ENCODE results near the gene AKAP10.
"Not testable (repeated sequence)": the region's sequence is repeated elsewhere in the genome, so short reads cannot be mapped to it uniquely, and the experiment has no call there.

The AKAP10 gene

DNA sequence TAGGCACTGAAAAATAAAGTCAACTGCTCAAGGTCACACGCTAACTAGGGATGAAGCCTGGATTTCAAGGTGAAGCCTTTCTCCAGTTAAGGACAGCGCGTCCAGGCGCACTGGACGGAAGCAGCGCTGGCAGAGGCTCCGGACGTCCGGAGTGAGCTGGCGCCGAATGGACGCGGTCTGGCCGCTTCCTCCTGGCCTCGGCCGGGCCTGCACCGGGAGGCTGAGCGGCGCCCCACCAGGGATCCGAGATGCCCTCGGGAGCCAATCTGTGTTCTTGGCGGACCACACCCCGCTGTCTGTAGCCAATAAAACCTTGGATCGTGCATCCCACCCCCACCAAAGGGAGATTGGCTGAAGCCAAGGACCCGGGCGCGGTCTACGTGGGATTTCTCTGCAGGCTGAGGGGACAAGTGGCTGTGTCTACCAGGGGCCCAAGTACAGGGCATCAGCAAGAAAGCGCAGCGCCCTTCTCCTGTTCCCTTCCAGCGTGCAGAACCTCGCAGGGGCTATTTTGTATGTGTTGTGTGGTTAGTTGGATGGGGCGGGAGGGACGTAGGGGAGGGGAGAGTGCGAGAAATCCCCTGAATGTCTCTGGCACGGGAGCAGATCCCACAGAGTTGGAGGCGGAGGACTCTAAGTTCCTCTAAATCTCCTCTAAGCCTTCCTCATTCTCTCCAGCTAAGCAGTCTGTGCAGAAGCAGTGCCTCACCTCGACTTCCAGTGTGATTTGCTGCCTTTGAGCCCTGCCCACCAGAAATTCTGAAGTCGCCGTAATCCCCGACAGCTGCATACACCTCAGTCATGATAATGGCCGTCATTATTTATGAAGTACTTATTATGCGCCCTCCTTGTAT, 2.5 kb upstream of the AKAP10 start:
- DNase-seq, result no peak

DNA sequence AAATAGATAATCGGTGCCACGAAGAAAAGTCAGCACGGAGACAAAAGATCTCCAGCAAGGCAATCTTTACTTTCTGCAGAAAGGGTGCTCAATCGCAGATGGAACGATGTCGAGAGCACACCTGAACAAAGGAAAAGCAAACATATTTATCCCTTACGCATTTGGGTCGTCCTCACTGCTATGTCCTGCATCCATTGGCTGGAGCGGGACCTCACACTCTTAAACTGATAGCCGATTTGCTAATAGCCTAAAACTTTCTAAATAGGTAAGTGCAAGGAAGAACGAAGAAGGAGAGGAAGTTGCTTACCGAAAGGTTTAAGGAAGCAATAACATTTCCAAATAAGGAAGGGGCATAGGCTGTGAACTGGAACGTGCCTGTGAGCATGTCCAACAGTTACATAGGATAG, 1.2 kb upstream of the AKAP10 start:
- DNase-seq, result no peak

DNA sequence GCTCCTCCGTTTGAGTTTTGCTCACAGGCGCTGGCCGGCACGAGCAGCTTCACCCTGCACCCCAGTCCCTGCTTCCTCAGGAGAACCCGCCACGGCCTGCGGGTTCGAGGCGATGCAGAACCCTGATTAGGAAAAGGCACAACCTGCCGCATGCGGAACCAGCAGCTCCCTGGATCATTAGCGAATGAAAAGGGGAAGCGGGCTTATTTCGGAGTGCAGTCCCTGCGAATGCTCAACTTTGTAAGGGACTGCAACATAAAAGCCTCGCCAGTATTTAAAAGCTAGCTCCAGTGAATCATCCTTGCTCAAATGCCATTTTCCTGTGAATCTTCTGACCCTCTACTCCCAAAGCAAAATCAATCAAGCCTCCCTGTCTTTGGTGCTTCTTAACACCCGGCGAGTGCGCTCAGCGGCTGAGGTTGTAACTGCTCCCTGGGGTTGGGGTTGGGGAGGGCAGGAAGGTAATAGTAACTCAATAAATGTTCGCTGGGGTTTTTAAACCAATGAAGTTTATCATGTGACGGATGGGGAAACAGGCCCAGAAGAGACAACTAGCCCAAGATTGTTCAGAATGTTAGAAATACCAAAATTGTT, 678 bp upstream of the AKAP10 start:
- no peak for DNase-seq

DNA sequence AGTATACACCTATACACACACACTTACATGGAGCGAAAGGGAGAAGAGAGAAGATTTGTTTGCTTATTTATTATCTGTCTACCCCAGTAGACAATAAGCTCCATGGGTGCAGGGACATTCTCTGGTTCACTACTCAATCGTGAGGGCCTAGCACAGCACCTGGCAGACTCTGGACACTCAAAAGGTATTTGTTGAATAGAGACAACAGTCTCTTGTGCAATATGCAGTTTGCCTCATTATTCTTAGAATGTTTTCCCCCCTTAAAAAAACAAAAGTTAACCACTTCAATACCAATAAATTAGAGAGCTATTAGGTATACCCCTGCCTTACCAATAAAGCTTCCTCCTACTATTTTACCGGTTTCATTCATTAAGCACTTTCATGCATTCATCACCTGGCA, 2.0 kb downstream of the AKAP10 start:
- DNase-seq, result no peak

DNA sequence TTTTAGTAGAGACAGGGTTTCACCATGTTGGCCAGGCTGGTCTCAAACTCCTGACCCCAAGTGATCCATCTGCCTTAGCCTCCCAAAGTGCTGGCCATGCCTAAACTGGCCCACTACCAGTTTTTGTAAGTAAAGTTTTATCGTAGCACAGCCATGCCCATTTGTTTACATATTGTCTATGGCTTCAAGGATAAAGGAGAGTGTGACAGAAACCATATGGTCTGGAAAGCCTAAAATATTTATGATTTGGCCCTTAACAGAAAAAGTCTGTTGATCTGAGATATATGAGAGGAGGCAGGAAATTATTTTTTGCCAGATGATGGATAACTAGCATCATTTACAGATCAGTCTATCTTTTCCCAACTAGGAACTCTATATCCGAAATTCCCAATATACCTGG, 4.5 kb downstream of the AKAP10 start:
- DNase-seq, result no peak

DNA sequence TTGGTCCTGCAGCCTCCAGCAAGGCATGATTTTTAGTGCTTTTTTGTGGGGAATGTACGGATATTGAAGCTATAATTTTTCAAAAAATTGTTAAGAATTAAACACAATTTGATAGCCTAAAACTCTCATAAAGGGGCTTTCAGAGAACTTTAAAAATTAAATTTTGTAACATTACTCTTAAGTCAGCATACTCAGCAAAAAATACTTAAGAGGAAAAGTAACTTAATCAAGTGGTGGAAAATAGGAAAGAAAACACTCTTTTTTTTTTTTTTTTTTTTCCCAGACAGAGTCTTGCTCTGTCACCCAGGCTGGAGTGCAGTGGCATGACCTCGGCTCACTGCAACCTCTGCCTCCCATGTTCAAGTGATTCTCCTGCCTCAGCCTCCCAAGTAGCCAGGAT, 14.7 kb downstream of the AKAP10 start:
- not testable (repeated sequence) for DNase-seq

DNA sequence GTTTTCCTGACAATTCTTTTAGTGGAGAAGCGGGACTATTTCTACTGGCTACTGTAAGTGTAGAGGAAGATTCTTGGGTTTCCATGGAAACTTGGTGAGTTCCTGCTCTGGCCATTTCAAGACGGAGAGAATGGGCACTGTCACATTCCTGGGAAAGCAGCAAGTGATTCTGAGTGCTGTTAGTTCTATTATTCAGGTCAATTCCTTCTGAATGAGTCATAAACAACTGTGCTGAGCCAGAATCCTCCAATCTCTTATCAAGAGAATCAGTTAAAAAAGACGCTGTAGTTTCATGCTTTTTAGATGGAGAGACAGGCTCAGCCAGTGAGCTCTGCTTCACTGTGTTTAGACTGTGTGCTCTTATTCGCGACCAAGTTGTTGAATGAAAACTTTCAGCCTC, 19.6 kb downstream of the AKAP10 start:
- no peak for DNase-seq

DNA sequence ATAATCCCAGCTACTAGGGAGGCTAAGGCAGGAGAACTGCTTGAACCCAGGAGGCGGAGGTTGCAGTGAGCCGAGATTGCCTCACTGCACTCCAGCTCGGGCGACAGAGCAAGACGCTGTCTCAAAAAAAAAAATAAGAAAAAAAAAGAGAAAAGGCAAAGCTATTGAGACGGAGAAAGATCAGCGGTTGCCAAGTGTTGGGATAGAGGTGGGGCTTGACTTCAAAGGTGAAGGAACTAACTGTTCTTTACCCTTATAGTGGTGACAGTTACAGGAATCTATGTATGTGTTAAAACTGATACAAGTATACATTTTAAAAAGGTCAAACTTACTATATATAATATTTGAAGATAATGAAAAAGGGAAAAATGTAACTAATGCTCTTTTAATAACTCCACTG, 22.5 kb downstream of the AKAP10 start:
- no peak for DNase-seq

DNA sequence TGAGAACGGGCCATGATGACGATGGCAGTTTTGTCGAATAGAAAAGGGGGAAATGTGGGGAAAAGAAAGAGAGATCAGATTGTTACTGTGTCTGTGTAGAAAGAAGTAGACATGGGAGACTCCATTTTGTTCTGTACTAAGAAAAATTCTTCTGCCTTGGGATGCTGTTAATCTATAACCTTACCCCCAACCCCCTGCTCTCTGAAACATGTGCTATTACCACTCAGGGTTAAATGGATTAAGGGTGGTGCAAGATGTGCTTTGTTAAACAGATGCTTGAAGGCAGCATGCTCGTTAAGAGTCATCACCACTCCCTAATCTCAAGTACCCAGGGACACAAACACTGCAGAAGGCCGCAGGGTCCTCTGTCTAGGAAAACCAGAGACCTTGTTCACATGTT, 26.2 kb downstream of the AKAP10 start:
- not testable (repeated sequence) for DNase-seq

DNA sequence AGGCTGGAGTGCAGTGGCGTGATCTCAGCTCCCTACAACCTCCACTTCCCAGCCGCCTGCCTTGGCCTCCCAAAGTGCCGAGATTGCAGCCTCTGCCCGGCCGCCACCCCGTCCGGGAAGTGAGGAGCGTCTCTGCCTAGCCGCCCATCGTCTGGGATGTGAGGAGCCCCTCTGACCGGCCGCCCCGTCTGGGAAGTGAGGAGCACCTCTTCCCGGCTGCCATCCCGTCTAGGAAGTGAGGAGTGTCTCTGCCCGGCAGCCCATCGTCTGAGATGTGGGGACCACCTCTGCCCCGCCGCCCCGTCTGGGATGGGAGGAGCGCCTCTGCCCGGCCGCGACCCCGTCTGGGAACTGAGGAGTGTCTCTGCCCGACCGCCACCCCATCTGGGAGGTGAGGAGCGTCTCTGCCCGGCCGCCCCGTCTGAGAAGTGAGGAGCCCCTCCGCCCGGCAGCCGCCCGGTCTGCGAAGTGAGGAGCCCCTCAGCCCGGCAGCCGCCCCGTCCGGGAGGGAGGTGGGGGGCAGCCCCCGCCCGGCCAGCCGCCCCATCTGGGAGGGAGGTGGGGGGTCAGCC, 26.9 kb downstream of the AKAP10 start:
- not testable (repeated sequence) for DNase-seq

DNA sequence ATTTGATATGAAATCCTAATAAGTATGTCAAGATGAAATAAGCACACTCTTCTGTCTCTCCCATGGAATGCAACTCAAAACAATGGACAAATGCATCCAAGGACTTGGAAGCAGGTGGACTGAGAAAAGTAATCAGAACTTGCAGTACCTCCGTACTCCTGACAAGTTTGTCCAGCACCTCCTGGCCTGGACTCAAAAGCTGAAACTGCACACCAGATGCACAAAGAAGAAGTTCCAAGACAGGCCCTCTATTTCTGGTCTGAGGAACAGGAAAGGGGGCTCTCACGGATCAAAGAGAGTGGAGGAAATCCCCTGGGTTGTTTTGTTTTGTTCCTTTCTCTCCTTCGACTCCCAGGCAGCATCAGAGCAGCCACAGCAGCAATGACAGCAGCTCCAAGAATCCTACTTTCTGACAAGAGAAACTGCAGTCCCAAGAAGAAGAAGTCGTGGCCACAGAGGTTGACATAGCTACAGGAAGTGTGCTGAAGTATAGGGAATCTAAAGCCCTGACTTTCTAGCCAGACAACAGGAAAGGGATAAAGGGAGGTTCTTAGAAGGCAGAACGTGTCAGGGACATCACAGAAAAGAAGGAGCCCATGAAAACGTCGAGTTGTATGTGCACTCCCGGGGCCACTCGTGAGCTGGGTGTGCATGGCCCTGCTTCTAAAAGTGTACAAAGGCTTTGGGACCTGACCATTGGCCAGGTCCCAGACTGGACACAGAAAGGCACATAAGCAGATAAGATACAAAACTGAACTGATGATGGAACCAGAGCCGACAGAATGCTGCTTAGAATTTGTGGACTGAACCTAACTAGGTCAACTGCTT, 29.3 kb downstream of the AKAP10 start:
- no peak for DNase-seq

DNA sequence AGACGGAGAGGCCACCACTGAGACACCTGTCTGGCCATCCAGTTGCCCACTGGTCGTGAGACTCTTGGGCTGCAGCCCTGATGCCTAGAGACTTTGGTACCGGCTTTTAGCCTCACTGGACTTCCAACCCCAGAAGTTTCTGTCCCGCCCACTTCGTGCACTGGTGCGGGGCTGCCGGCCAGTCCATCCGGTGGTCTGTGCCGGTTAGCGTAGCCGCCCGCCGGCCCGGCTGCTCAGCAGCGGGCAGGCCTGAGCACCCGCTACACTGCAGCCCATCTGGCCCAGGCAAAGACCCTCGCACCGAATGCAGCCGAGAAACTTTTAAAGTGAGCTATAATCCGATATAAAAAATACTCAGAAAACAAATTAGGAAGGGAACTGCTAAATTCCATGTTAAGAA, 30.7 kb downstream of the AKAP10 start:
- no peak for DNase-seq

DNA sequence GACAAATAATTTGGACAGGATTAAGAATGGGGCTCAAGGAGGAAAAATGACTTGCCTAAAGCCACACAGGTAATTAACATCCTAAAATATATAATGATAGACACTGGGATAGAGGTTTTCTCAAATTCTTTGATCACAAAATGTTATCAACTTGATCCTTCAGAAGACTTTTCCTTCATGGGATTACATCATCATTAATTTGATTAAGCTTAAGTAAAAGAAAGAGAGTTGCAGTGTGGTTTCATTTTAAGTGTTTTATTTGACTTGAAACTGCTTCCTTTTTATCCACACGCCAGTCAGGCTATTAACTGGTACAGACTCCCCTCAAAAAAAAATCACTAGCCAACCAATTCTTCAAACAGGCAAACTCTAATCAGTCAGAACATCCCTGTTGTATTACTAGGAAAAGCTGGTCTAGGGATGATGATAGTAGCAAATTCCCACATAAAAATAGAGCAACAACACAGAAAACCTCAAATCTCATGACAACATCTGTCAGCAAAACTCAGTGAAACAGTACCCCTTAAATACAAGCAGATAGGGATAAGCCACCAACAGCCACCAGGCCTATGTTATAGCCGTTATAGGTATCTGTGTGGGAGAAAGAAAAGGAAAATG, 32.5 kb downstream of the AKAP10 start:
- DNase-seq, result no peak

DNA sequence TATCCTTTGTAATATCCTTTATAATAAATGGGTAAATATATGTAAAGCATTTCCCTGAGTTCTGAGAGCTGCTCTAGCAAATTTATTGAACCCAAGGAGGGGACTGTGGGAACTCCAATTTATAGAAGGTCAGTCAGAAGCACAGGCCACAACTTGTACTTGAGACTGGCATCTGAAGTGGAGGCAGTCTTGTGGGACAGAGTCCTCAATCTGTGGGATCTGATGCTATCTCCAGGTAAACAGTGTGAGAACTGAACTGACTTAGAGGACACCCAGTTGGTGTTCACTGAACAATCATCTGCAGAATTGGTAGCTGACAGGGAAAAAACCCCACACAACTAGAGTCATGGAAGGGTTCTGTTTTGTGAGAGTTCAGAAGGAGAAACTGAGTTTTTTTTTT, 34.0 kb downstream of the AKAP10 start:
- DNase-seq, result no peak

DNA sequence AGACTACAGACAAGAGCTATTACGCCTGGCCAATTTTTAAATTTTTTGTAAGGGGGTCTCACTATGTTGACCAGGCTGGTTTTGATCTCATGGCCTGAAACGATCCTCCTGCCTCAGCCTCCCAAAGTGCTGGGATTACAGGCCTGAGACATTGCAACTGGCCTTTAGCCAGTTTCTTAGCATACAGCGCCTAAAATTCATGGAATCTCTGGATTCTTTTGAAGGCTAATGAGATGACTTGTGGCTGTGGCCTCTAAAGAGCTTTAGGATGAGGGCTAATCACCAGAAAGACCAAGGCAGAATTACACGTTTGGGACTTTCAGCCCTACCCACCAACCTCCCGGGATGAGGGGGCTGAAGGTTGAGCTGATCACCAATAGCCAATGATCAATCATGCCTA, 34.6 kb downstream of the AKAP10 start:
- no peak for DNase-seq

DNA sequence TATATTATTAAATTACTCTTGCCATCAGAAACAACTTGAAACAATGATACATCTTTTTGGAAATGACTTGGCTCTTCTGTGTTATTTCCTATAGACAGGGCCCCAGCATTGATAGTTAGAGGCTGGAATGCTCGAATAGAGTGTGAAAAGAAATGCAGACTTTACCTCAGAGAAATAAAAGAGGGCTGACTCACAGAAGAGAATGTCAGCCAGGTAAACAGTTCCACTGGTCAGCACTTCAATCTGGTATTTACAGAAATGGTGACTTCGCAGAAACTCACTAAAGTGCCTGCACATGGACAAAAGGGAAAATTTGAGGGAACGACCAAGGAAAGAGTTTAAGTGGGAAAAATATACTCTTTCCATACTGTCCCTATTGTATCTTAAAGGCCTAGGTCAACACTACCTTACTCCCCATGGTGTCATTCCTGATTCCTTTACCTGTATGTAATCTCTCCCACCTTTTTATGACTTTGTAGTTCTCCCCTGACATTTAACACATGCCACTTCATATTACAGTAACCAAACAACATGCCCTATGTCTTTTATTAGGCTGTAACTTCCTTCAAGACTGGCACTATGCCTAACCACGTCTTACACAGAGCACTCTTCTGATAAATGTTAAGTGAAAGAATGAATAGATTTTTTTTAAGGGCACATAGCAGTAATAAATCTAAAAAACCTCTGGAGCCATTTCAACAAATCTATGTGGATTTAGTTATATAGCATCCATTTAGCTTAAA, 36.7 kb downstream of the AKAP10 start:
- DNase-seq, result no peak

DNA sequence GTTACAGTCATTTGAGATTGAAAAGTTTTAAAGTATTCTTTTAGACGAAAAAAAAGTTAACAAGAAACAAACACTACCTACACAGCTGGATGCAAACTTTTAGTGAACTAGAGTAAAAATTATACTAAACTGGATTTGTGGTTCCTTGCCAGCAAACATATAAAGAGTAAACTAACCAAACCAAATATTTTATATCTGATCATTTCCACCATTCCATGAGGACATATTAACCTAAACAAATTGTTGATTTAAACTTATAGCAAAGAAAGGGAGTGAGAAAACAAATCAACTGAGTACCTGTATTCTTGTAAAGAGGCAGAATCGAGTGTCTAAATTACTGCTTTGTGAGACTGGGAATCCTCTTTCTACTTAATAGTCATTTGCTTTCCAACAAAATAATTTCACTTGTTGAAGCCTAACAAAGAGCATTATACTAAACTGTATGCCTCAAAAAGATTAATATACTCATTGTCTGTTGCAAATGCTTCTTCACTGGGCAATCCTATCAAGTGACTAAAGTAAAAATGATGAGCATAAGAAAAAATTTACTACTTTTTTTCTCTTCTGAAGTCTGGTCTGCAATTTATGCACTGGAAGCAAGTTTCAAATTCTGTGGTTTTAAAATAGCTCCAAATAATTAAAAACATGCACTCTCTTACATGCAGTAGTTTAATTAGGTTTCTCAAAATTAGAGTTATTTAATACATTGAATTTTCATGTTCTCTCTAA, 37.5 kb downstream of the AKAP10 start:
- no peak for DNase-seq

DNA sequence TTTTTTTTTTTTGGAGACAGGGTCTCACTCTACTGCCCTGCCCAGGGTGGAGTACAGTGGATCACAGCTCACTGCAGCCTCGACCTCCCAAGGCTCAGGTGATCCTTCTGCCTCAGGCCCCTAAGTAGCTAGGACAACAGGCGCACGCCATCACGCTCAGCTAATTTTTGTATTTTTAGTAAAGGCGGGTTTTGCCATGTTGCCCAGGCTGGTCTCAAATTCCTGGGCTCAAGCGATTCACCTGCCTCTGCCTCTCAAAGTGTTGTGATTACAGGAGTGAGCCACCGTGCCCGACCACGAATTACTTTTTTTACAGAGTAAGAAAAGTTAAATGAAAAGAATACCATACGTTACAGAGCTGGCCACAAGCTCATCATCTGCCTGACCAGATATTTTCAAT, 38.9 kb downstream of the AKAP10 start:
- no peak for DNase-seq

DNA sequence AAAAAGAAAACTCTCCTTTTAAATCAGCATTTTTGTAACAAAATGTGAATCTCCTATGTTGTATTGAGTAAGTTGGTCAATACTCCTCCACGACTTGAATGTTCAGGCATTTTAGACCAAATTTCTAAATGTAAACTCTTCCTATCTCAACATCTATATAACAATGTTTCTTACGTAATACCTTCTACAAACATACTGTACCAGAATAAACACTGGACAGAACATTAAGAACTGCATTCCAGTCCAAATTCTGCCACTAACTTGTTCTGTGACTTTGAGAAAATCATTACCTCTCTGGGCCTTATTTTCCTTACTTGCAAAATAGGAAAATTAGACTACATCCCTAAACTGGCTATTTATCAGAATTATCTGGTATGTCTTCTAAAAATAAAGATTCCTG, 40.1 kb downstream of the AKAP10 start:
- DNase-seq, result no peak

DNA sequence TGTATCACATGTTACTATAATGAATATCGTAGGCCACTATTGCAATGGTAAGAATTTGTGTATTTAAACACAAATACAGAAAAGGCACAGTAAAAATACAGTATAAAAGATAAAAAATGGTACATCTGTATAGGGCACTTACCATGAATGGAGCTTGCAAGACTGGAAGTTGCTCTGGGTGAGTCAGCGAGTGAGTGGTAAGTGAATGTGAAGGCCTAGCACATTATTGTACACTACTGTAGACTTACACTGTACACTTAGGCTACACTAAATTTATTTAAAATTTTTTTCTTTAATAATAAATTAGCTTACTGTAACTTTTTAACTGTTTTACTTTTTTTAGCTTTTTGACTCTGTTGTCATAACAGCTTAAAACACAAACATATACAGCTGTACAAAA, 42.5 kb downstream of the AKAP10 start:
- DNase-seq, result no peak

DNA sequence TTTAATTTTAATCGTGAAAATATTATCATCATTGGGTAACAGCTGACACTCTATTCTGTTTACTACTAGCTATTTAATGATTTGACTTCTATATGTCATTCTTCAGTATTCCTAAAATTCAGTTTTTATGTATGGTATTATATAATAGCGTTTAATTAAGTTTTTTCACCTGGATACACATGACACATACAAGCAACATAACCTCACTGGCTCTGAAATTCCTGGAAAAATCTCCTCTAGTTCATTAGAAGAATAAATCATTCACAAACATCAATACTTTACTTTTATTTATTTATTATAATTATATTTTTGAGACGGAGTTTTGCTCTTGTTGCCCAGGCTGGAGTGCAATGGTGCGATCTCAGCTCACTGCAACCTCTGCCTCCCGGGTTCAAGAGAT, 44.0 kb downstream of the AKAP10 start:
- DNase-seq, result no peak

DNA sequence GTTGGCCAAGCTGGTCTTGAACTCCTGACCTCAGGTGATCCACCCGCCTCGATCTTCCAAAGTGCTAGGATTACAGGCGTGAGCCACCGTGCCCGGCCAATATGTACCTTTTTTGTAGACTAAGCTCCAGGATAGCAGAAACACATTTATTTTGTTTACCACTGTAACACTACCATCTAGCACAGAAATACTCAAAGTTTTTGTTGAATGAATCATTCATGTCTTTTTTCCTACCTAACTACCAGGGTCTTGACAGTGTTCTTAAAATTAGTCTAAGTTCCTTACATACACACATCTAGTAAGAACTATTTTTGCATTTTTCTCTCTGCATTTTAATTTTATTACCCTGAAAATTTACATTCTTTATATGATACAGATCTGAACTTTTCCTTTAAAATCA, 44.4 kb downstream of the AKAP10 start:
- DNase-seq, result no peak
